Measurements from ENCODE around the gene NACC2. TPM values are rescaled to one million over a fixed set of nuclear protein-coding genes. Genes with fewer than 3 reads are reported as not detected.

Gene NACC2
- total and polyA plus RNA-seq, 2 donors (not counting 3 experiments of a cell fraction or from before 2014, with no cell fraction given): 15.8 to 27.1 TPM

GRCh38 chr9:136019041-136019680 is 75.9 kb downstream of the NACC2 start:
- no peak for DNase-seq (ENCODE audit: low read depth, low spot score)
- Histone ChIP-seq H3K79me2 (ENCODE audit: control insufficient read depth, insufficient read depth, low read length) (peaks cover 25% of the 10 kb centered on the region), H3K4me3 (replicated peaks in 1 of 3; ENCODE audit: insufficient read depth in 1 of 3, low read depth in 1 of 3, low read length in 3 of 3) (no peak overlapping the region), H3K27ac (ENCODE audit: insufficient read depth, low read depth, low read length) (no peak overlapping the region), H3K9me3 (replicated peaks; ENCODE audit: control insufficient read depth, insufficient read depth, low read length) (no peaks in the 10 kb centered on the region), H2AFZ (ENCODE audit: low read depth, low read length) (no peak overlapping the region), H3K9me1 (replicated peaks; ENCODE audit: control insufficient read depth, extremely low read depth, insufficient read depth, low read length) (no peaks in the 10 kb centered on the region), H4K20me1 (replicated peaks; ENCODE audit: control insufficient read depth, extremely low read depth, insufficient read depth, low read length) (no peaks in the 10 kb centered on the region), H3K27me3 (ENCODE audit: control insufficient read depth in 2 of 2, insufficient read depth in 2 of 2, low read length in 2 of 2) (no peaks in the 10 kb centered on the region), H3K9ac (replicated peaks; ENCODE audit: extremely low read depth, insufficient read depth, low read length) (no peak overlapping the region), H3K4me2 (ENCODE audit: insufficient read depth, low read length) (no peak overlapping the region), H3K4me1 (ENCODE audit: control insufficient read depth, extremely low read depth, insufficient read depth, low read length) (no peaks in the 10 kb centered on the region), H3K36me3 (ENCODE audit: control insufficient read depth in 2 of 2, extremely low read depth in 1 of 2, insufficient read depth in 2 of 2, low read length in 2 of 2) (no peaks in the 10 kb centered on the region)
- TF ChIP-seq POLR2AphosphoS5 (IDR thresholded peaks at IDR 0.05; ENCODE audit: insufficient read depth, low read depth, low read length) (no peak), FOS (IDR thresholded peaks at IDR 0.05; ENCODE audit: borderline replicate concordance, insufficient read depth, low read length) (no peak), MYC (IDR thresholded peaks at IDR 0.05; ENCODE audit: low read depth, low read length) (no peak), JUN (IDR thresholded peaks at IDR 0.05; ENCODE audit: borderline replicate concordance, insufficient read depth, insufficient read length, low read depth) (no peak), POLR2A (IDR thresholded peaks at IDR 0.05; ENCODE audit: low read depth, low read length) (no peak), EZH2 (IDR thresholded peaks at IDR 0.05; ENCODE audit: borderline replicate concordance, low read depth, low read length, severe bottlenecking) (no peak), CTCF (IDR thresholded peaks at IDR 0.05; ENCODE audit: extremely low read depth in 1 of 2, insufficient read depth in 1 of 2, low read depth in 1 of 2, low read length in 2 of 2) (no peak)
- intact Hi-C loops (cut with micrococcal nuclease) (no loop called here), dilution Hi-C loops (cut with MboI; ENCODE audit: extremely low pct_ligation_motif_present, low sequenced_read_pairs) (no loop called here)
- CTCF ChIA-PET: no interaction called here
- FAIRE-seq: no peak
- POLR2A ChIA-PET: no interaction called here
- no TSS peak for BruUV-seq (replicated peaks)
